CD4-positive, alpha-beta T cell (primary cell): ENCODE results near the gene PLK3. TPM values are rescaled to one million over a fixed set of nuclear protein-coding genes. Genes with fewer than 3 reads are reported as not detected.

Source experiments
- ATAC-seq: fragments of 200-7000 bp; cut with Tn5 transposase; one replicate; pipeline ENCODE4 v1.10.0; 2022; ENCODE audit warnings: mild to moderate bottlenecking; ENCODE audit not compliant: poor library complexity
- CTCF ChIA-PET: fragments of 350-600 bp; sonication (Branson Sonifier 250); formaldehyde crosslinking; loops from one replicate; lab custom pipeline; 2021; ENCODE audit warnings: antibody characterized with exemption, inconsistent platforms; lab: Charles Lee
- POLR2A ChIA-PET: fragments of 350-600 bp; sonication (Branson Sonifier 250); formaldehyde crosslinking; loops from one replicate; lab custom pipeline; 2021; ENCODE audit warnings: antibody characterized with exemption, inconsistent platforms; lab: Charles Lee
- DNase-seq, 14 experiments: peaks; one replicate each; pipeline ENCODE4 v3.0.0-alpha.2; 2013 to 2020; ENCODE audit warnings: mixed read lengths in 2 of 14
- H3K27ac ChIP-seq, 2 donors: one replicate each; pipeline versions ENCODE4 v1.5.1 to v1.7.0; 2013; ENCODE audit warnings: low read length in 2 of 2, low read depth in 1 of 2, mild to moderate bottlenecking in 1 of 2
- H3K27me3 ChIP-seq, 2 experiments: 1 replicate in 1 of 2; 2 replicates in 1 of 2; pipeline versions ENCODE4 v1.6.1 to v1.7.0; 2013; ENCODE audit warnings: low read length in 2 of 2, control low read depth in 1 of 2, mild to moderate bottlenecking in 1 of 2, moderate library complexity in 1 of 2; ENCODE audit not compliant: insufficient read depth in 2 of 2, control insufficient read depth in 1 of 2
- H3K36me3 ChIP-seq: one replicate; pipeline ENCODE4 v1.6.1; 2013; ENCODE audit warnings: low read length, control low read depth; ENCODE audit not compliant: insufficient read depth
- H3K4me1 ChIP-seq: one replicate; pipeline ENCODE4 v1.6.1; 2013; ENCODE audit warnings: low read length, control low read depth; ENCODE audit not compliant: insufficient read depth
- H3K4me3 ChIP-seq: one replicate; pipeline ENCODE4 v1.5.1; 2013; ENCODE audit warnings: mild to moderate bottlenecking, low read length, moderate library complexity
- H3K9me3 ChIP-seq, 2 experiments: 1 replicate in 1 of 2; 2 replicates in 1 of 2; pipeline versions ENCODE4 v1.6.1 to v1.7.0; 2013; ENCODE audit warnings: low read length in 2 of 2, mild to moderate bottlenecking in 2 of 2, control low read depth in 1 of 2, moderate library complexity in 1 of 2; ENCODE audit not compliant: control insufficient read depth in 1 of 2, insufficient read depth in 1 of 2
- H3K27ac Mint-ChIP-seq: one replicate; pipeline ENCODE4 v1.8.0; 2020; ENCODE audit warnings: mixed read lengths
- H3K27me3 Mint-ChIP-seq: one replicate; pipeline ENCODE4 v1.8.0; 2021; ENCODE audit warnings: mixed read lengths
- H3K36me3 Mint-ChIP-seq: one replicate; pipeline ENCODE4 v1.8.0; 2021; ENCODE audit warnings: low read depth, mixed read lengths
- H3K4me1 Mint-ChIP-seq: one replicate; pipeline ENCODE4 v1.8.0; 2021; ENCODE audit warnings: low read depth, mixed read lengths
- H3K4me3 Mint-ChIP-seq: one replicate; pipeline ENCODE4 v1.8.0; 2020; ENCODE audit warnings: mild to moderate bottlenecking, mixed read lengths
- H3K9me3 Mint-ChIP-seq: one replicate; pipeline ENCODE4 v1.8.0; 2020; ENCODE audit warnings: mixed read lengths
- intact Hi-C, 2 experiments: fragments of 100-400 bp; cut with DNase I in 1 of 2; cut with micrococcal nuclease in 1 of 2; formaldehyde crosslinking; loops; one replicate each; pipeline versions ENCODE4 v1.15.1 to v1.9.0; 2023 to 2025; cut with DNase I, micrococcal nuclease
- total RNA-seq, 174 experiments: library from RNA in 2 of 174; stranded (reverse) in 2 of 174; gene quantifications; one replicate each; pipeline ENCODE4 v1.2.3 and lab custom pipeline; 2021 to 2026
- TF ChIP-seq, protein P1 (sequence below): fragments of 200-600 bp; IDR thresholded peaks from one replicate; pipeline ENCODE4 v1.8.0; 2022; ENCODE audit warnings: antibody characterized with exemption, mild to moderate bottlenecking

Gene PLK3
- total RNA-seq, 2 experiments from 2014 or later = 794 TPM

DNA sequence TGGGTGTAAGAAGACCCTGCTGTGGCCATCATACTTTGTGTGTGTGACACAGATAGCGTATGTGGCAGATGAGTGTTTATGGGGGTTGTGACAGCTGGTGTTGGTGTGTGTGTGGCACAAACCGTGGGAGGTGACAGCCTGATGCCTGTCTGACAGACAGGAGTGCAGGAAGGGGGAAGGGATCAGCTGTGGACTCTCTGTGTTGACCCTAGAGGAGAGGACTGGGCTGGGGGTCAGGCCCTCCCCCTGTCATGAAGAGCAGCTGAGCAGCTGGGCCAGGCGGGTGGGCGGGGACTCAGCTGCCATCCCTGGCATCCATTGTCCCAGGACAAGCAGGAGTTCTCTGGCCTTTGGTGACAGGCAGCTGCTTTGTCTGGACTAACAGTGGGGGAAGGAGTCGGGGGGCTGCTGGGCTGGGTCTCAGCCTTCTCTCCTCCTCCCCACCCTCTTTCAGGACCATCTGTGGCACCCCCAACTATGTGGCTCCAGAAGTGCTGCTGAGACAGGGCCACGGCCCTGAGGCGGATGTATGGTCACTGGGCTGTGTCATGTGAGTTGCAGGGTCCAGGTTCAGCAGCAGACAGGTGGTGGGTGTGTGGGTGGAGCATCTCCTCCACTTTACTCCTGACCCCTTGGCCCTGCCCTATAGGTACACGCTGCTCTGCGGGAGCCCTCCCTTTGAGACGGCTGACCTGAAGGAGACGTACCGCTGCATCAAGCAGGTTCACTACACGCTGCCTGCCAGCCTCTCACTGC lies 2.3 kb downstream of the PLK3 start:
- intact Hi-C loops = loop anchor here (10.0 kb wide), 3 partner anchors 182 to 782 kb away; partner anchors contain the start of genes NASP (in 2 of the 2), EIF2B3 (in 1 of the 2), HECTD3 (in 1 of the 2) and UROD (in 1 of the 2)
- H3K36me3 ChIP-seq = peaks cover 50% of the 10 kb centered on the region

DNA sequence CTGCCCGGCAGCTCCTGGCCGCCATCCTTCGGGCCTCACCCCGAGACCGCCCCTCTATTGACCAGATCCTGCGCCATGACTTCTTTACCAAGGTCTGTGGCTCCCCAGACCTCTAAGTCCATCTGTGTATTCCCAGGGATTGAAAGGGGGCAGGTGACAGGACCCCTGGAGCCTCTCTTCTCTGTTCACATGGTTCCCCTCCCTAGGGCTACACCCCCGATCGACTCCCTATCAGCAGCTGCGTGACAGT lies 2.8 kb downstream of the PLK3 start:
- intact Hi-C loops = loop anchor here (10.0 kb wide), 3 partner anchors 182 to 782 kb away; partner anchors contain the start of genes NASP (in 2 of the 2), EIF2B3 (in 1 of the 2), HECTD3 (in 1 of the 2) and UROD (in 1 of the 2)
- peaks cover 58% of the 10 kb centered on the region for H3K4me1 Mint-ChIP-seq
- POLR2A ChIA-PET = interaction anchor here (1.0 to 16.3 kb wide), 4 partner anchors 9 to 81 kb away, joined by 3 to 599 read pairs (median 214); partner anchors contain the start of gene BTBD19

More for the DNA sequence above, 2.3 kb downstream of the PLK3 start:
- ATAC-seq = no peak
- Histone ChIP-seq H3K27me3 (no peaks in the 10 kb centered on the region), H3K4me1 (peaks cover 72% of the 10 kb centered on the region), H3K9me3 (peaks cover 0 to 4% of the 10 kb centered on the region in 2 experiments), H3K27ac (peak overlapping the region; percentile 65 to 72), H3K4me3 (peak overlapping the region; percentile 99)
- H3K9me3 Mint-ChIP-seq = no peaks in the 10 kb centered on the region
- ChIA-PET POLR2A (interaction anchor here (1.0 to 16.3 kb wide), 7 partner anchors 10 to 538 kb away, joined by 3 to 599 read pairs (median 38); partner anchors contain the start of genes BTBD19, HECTD3, MUTYH and RPS8), CTCF (no interaction called here)
- peak in 2 of 14 experiments; percentile 17 to 49 for DNase-seq
- peak overlapping the region; percentile 86 for H3K27ac Mint-ChIP-seq
- H3K4me3 Mint-ChIP-seq = peak overlapping the region; percentile 92
- TF ChIP-seq, protein P1, sequence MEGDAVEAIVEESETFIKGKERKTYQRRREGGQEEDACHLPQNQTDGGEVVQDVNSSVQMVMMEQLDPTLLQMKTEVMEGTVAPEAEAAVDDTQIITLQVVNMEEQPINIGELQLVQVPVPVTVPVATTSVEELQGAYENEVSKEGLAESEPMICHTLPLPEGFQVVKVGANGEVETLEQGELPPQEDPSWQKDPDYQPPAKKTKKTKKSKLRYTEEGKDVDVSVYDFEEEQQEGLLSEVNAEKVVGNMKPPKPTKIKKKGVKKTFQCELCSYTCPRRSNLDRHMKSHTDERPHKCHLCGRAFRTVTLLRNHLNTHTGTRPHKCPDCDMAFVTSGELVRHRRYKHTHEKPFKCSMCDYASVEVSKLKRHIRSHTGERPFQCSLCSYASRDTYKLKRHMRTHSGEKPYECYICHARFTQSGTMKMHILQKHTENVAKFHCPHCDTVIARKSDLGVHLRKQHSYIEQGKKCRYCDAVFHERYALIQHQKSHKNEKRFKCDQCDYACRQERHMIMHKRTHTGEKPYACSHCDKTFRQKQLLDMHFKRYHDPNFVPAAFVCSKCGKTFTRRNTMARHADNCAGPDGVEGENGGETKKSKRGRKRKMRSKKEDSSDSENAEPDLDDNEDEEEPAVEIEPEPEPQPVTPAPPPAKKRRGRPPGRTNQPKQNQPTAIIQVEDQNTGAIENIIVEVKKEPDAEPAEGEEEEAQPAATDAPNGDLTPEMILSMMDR = no peak
- peaks cover 53% of the 10 kb centered on the region for H3K4me1 Mint-ChIP-seq
- peaks cover 70% of the 10 kb centered on the region for H3K36me3 Mint-ChIP-seq
- no peaks in the 10 kb centered on the region for H3K27me3 Mint-ChIP-seq

More for the DNA sequence above, 2.8 kb downstream of the PLK3 start:
- TF ChIP-seq, protein P1 = no peak
- Histone ChIP-seq H3K36me3 (peaks cover 50% of the 10 kb centered on the region), H3K4me3 (peak overlapping the region; percentile 99), H3K4me1 (peaks cover 77% of the 10 kb centered on the region), H3K27me3 (no peaks in the 10 kb centered on the region), H3K27ac (peak overlapping the region; percentile 65 to 72), H3K9me3 (peaks cover 0 to 4% of the 10 kb centered on the region in 2 experiments)
- CTCF ChIA-PET = no interaction called here
- H3K4me3 Mint-ChIP-seq = peak overlapping the region; percentile 71
- H3K27me3 Mint-ChIP-seq = no peaks in the 10 kb centered on the region
- no peak for ATAC-seq
- H3K36me3 Mint-ChIP-seq = peaks cover 75% of the 10 kb centered on the region
- H3K27ac Mint-ChIP-seq = peak overlapping the region; percentile 86
- DNase-seq = no peak
- H3K9me3 Mint-ChIP-seq = no peaks in the 10 kb centered on the region
